Smooth muscle cell (in vitro differentiated cells): ENCODE measurements around the gene MYOM3. TPM values are rescaled to one million over a fixed set of nuclear protein-coding genes. Genes with fewer than 3 reads are reported as not detected.
A peak's percentile ranks its signal among the peaks of the same experiment; 100 is the strongest.

Experiments
- DNase-seq: peaks from one replicate; lab custom pipeline; 2025; ENCODE audit not compliant: unreplicated experiment; lab: John Stamatoyannopoulos, UW
- H2AFZ ChIP-seq: fragments of 200-600 bp; sonication (generic); 2 replicates; pipeline ENCODE4 v1.6.0; 2016; ENCODE audit warnings: antibody characterized with exemption, low read depth, mild to moderate bottlenecking
- H3F3A ChIP-seq: fragments of 200-600 bp; sonication (generic); 2 replicates; pipeline ENCODE4 v1.6.0; 2017; ENCODE audit warnings: antibody characterized with exemption, low read depth
- H3K27ac ChIP-seq: fragments of 200-600 bp; sonication (generic); 2 replicates; pipeline ENCODE4 v1.5.1; 2016; ENCODE audit warnings: low read depth, mild to moderate bottlenecking
- H3K27me3 ChIP-seq: fragments of 200-600 bp; sonication (generic); 2 replicates; pipeline ENCODE4 v1.6.1; 2016; ENCODE audit warnings: low read depth, mild to moderate bottlenecking
- H3K36me3 ChIP-seq: fragments of 200-600 bp; sonication (generic); 2 replicates; pipeline ENCODE4 v1.5.1; 2016; ENCODE audit warnings: low read depth
- H3K4me1 ChIP-seq: fragments of 200-600 bp; sonication (generic); 2 replicates; pipeline ENCODE4 v1.5.1; 2016; ENCODE audit warnings: low read depth
- H3K4me2 ChIP-seq: fragments of 200-600 bp; sonication (generic); 2 replicates; pipeline ENCODE4 v1.6.0; 2016; ENCODE audit warnings: mild to moderate bottlenecking
- H3K4me3 ChIP-seq: fragments of 200-600 bp; sonication (generic); 2 replicates; pipeline ENCODE4 v1.5.1; 2016; ENCODE audit warnings: mild to moderate bottlenecking
- H3K79me2 ChIP-seq: fragments of 200-600 bp; sonication (generic); 2 replicates; pipeline ENCODE4 v1.6.0; 2016; ENCODE audit warnings: low read depth, mild to moderate bottlenecking
- H3K9ac ChIP-seq: fragments of 200-600 bp; sonication (generic); 2 replicates; pipeline ENCODE4 v1.6.0; 2016; ENCODE audit warnings: low read depth
- H3K9me3 ChIP-seq: fragments of 200-600 bp; sonication (generic); replicated peaks from 2 replicates; pipeline ENCODE4 v1.5.1; 2016; ENCODE audit warnings: low read depth
- H4K20me1 ChIP-seq: fragments of 200-600 bp; sonication (generic); 2 replicates; pipeline ENCODE4 v1.6.0; 2016; ENCODE audit warnings: low read depth
- CTCF ChIP-seq: fragments of 200-600 bp; sonication (generic); IDR thresholded peaks from 2 replicates; pipeline ENCODE4 v1.5.1; 2017; ENCODE audit warnings: borderline replicate concordance, mild to moderate bottlenecking, antibody characterized with exemption; ENCODE audit not compliant: insufficient read depth, poor library complexity, severe bottlenecking
- WGBS: methylation state at CpG from one replicate; pipeline ENCODE4 v1.1.7; 2016; ENCODE audit warnings: low lambda C conversion rate; 5-methylcytosine and 5-hydroxymethylcytosine counted together
- polyA plus RNA-seq: library from polyadenylated mRNA; unstranded; fragments of >200 nt; fragmentation: Nextera tagmentation; extraction: Ambion mirVana; gene quantifications from 2 replicates; pipeline ENCODE4 v1.2.1, GENCODE V29; 2016
- total RNA-seq: library from RNA; depleted of rRNA; stranded (reverse); fragments of >200 nt; gene quantifications from 2 replicates; pipeline ENCODE4 v1.2.3, GENCODE V29; 2014

The MYOM3 gene
- total and polyA plus RNA-seq, 2 experiments from 2014 or later: 0.18 to 0.26 TPM

GRCh38 chr1:24121406-24121805 is 9.5 kb upstream of the MYOM3 start:
- H3K27me3 ChIP-seq: no peaks in the 10 kb centered on the region
- H3K4me3 ChIP-seq: no peak overlapping the region
- H3F3A ChIP-seq: no peaks in the 10 kb centered on the region
- TF ChIP-seq CTCF: no peak
- no peaks in the 10 kb centered on the region for H3K4me1 ChIP-seq
- H3K79me2 ChIP-seq: no peaks in the 10 kb centered on the region
- no peaks in the 10 kb centered on the region for H3K9me3 ChIP-seq
- H3K27ac ChIP-seq: no peak overlapping the region
- H4K20me1 ChIP-seq: no peaks in the 10 kb centered on the region
- no peak overlapping the region for H2AFZ ChIP-seq
- no peak overlapping the region for H3K4me2 ChIP-seq
- H3K36me3 ChIP-seq: no peaks in the 10 kb centered on the region
- no peak for DNase-seq
- 94% methylated on average over 14 of the region's 14 CpGs for WGBS
- no peak overlapping the region for H3K9ac ChIP-seq

- H3K36me3 ChIP-seq: no peaks in the 10 kb centered on the region
- H3K79me2 ChIP-seq: no peaks in the 10 kb centered on the region
- H3K27me3 ChIP-seq: no peaks in the 10 kb centered on the region
- no peaks in the 10 kb centered on the region for H4K20me1 ChIP-seq
- no peak for DNase-seq
- no peaks in the 10 kb centered on the region for H3K9me3 ChIP-seq
- no peak overlapping the region for H3K4me2 ChIP-seq
- H3K9ac ChIP-seq: no peak overlapping the region
- H3K4me3 ChIP-seq: no peak overlapping the region
- H2AFZ ChIP-seq: no peak overlapping the region
- WGBS: 67% methylated on average over 3 of the region's 3 CpGs
- no peaks in the 10 kb centered on the region for H3F3A ChIP-seq
- H3K27ac ChIP-seq: no peak overlapping the region
- no peak for TF ChIP-seq CTCF
- H3K4me1 ChIP-seq: no peaks in the 10 kb centered on the region
Measured at GRCh38 chr1:24120965-24121364, 9.0 kb upstream of the MYOM3 start.

GRCh38 chr1:24119859-24120756 is 8.2 kb upstream of the MYOM3 start:
- Histone ChIP-seq H3K9ac (no peak overlapping the region), H3K4me3 (no peak overlapping the region), H3K9me3 (no peaks in the 10 kb centered on the region), H3K4me2 (peak overlapping the region; percentile 11), H3K79me2 (no peaks in the 10 kb centered on the region), H2AFZ (no peak overlapping the region), H4K20me1 (no peaks in the 10 kb centered on the region), H3F3A (no peaks in the 10 kb centered on the region), H3K27ac (peak overlapping the region; percentile 16), H3K4me1 (no peaks in the 10 kb centered on the region), H3K27me3 (no peaks in the 10 kb centered on the region), H3K36me3 (no peaks in the 10 kb centered on the region)
- no peak for DNase-seq
- no peak for TF ChIP-seq CTCF
- 60% methylated on average over 17 of the region's 17 CpGs for WGBS

- 86% methylated on average over 5 of the region's 5 CpGs for WGBS
- Histone ChIP-seq H3K27me3 (no peaks in the 10 kb centered on the region), H3K79me2 (no peaks in the 10 kb centered on the region), H3K9me3 (no peaks in the 10 kb centered on the region), H3F3A (no peaks in the 10 kb centered on the region), H3K27ac (no peak overlapping the region), H3K4me2 (no peak overlapping the region), H4K20me1 (no peaks in the 10 kb centered on the region), H3K9ac (no peak overlapping the region), H3K4me1 (no peaks in the 10 kb centered on the region), H2AFZ (no peak overlapping the region), H3K4me3 (no peak overlapping the region), H3K36me3 (no peaks in the 10 kb centered on the region)
- no peak for TF ChIP-seq CTCF
- no peak for DNase-seq
Measured at GRCh38 chr1:24119489-24119858, 7.5 kb upstream of the MYOM3 start.
